ENCODE measurements around the gene SHISAL2A. TPM values are rescaled to one million over a fixed set of nuclear protein-coding genes. Genes with fewer than 3 reads are reported as not detected.

SHISAL2A gene
- total and polyA plus RNA-seq, 2 donors (not counting 3 experiments of a cell fraction or from before 2014, with no cell fraction given): not detected

- no peaks in the 10 kb centered on the region for H3K4me1 ChIP-seq (ENCODE audit: control insufficient read depth, extremely low read depth, insufficient read depth, low read length)
- H3K4me2 ChIP-seq (ENCODE audit: insufficient read depth, low read length): no peak overlapping the region
- dilution Hi-C loops (cut with MboI; ENCODE audit: extremely low pct_ligation_motif_present, low sequenced_read_pairs) (no loop called here), intact Hi-C loops (cut with micrococcal nuclease) (no loop called here)
- H3K9me1 ChIP-seq (replicated peaks; ENCODE audit: control insufficient read depth, extremely low read depth, insufficient read depth, low read length): no peaks in the 10 kb centered on the region
- FAIRE-seq (no peak), DNase-seq (ENCODE audit: low read depth, low spot score) (no peak)
- H3K9me3 ChIP-seq (replicated peaks; ENCODE audit: control insufficient read depth, insufficient read depth, low read length): no peaks in the 10 kb centered on the region
- H3K36me3 ChIP-seq (ENCODE audit: control insufficient read depth in 2 of 2, extremely low read depth in 1 of 2, insufficient read depth in 2 of 2, low read length in 2 of 2): no peaks in the 10 kb centered on the region
- POLR2A ChIA-PET: no interaction called here
- H3K9ac ChIP-seq (replicated peaks; ENCODE audit: extremely low read depth, insufficient read depth, low read length): no peak overlapping the region
- no peak overlapping the region for H3K4me3 ChIP-seq (replicated peaks in 1 of 3; ENCODE audit: insufficient read depth in 1 of 3, low read depth in 1 of 3, low read length in 3 of 3)
- H3K79me2 ChIP-seq (ENCODE audit: control insufficient read depth, insufficient read depth, low read length): no peaks in the 10 kb centered on the region
- H3K27me3 ChIP-seq (ENCODE audit: control insufficient read depth in 2 of 2, insufficient read depth in 2 of 2, low read length in 2 of 2): peaks cover 0 to 2% of the 10 kb centered on the region in 2 experiments
- no peak overlapping the region for H2AFZ ChIP-seq (ENCODE audit: low read depth, low read length)
- no peak overlapping the region for H3K27ac ChIP-seq (ENCODE audit: insufficient read depth, low read depth, low read length)
- BruUV-seq (replicated peaks): no TSS peak
- CTCF ChIA-PET: no interaction called here
- H4K20me1 ChIP-seq (replicated peaks; ENCODE audit: control insufficient read depth, extremely low read depth, insufficient read depth, low read length): no peaks in the 10 kb centered on the region
- TF ChIP-seq CTCF (IDR thresholded peaks at IDR 0.05; ENCODE audit: extremely low read depth in 1 of 2, insufficient read depth in 1 of 2, low read depth in 1 of 2, low read length in 2 of 2) (no peak), JUN (IDR thresholded peaks at IDR 0.05; ENCODE audit: borderline replicate concordance, insufficient read depth, insufficient read length, low read depth) (no peak), FOS (IDR thresholded peaks at IDR 0.05; ENCODE audit: borderline replicate concordance, insufficient read depth, low read length) (no peak), GATA2 (IDR thresholded peaks at IDR 0.05; ENCODE audit: insufficient read depth, insufficient read length, low read depth, low read length) (no peak), POLR2A (IDR thresholded peaks at IDR 0.05; ENCODE audit: low read depth, low read length) (no peak), MYC (IDR thresholded peaks at IDR 0.05; ENCODE audit: low read depth, low read length) (no peak), EZH2 (IDR thresholded peaks at IDR 0.05; ENCODE audit: borderline replicate concordance, low read depth, low read length, severe bottlenecking) (no peak), POLR2AphosphoS5 (IDR thresholded peaks at IDR 0.05; ENCODE audit: insufficient read depth, low read depth, low read length) (no peak), MAX (IDR thresholded peaks at IDR 0.05; ENCODE audit: insufficient read depth, insufficient read length) (no peak)
Measured at GRCh38 chr1:52660807-52661206, 27.8 kb downstream of the SHISAL2A start.

All from endothelial cell of umbilical vein (primary cell).